ENCODE data around the gene ARHGAP9.

GRCh38 chr12:57497223-57498131, 17.8 kb upstream of the ARHGAP9 start:
- TF ChIP-seq POLR2A (IDR thresholded peaks at IDR 0.05; ENCODE audit: low read depth, low read length) (no peak), CTCF (conservative IDR thresholded peaks at IDR 0.05; ENCODE audit: low read depth, low read length) (no peak), CHD1 (IDR thresholded peaks at IDR 0.05; ENCODE audit: low read depth, low read length) (no peak), RAD21 (IDR thresholded peaks at IDR 0.05; ENCODE audit: low read length) (no peak), FOS (IDR thresholded peaks at IDR 0.05; ENCODE audit: low read depth, low read length) (no peak), MAZ (IDR thresholded peaks at IDR 0.05; ENCODE audit: borderline replicate concordance, low read depth, low read length) (no peak), CEBPB (IDR thresholded peaks at IDR 0.05; ENCODE audit: low read depth, low read length) (no peak), SMC3 (IDR thresholded peaks at IDR 0.05; ENCODE audit: low read depth, low read length) (no peak), ELK1 (IDR thresholded peaks at IDR 0.05; ENCODE audit: borderline replicate concordance, low read depth, low read length) (no peak), BHLHE40 (IDR thresholded peaks at IDR 0.05; ENCODE audit: low read depth, low read length) (no peak), RCOR1 (IDR thresholded peaks at IDR 0.05; ENCODE audit: insufficient replicate concordance, low read length) (no peak), USF2 (IDR thresholded peaks at IDR 0.05; ENCODE audit: low read depth, low read length) (no peak), MAFK (IDR thresholded peaks at IDR 0.05; ENCODE audit: low read depth, low read length) (no peak), RFX5 (IDR thresholded peaks at IDR 0.05; ENCODE audit: low read depth, low read length) (no peak)
